Neural cell (in vitro differentiated cells): ENCODE measurements around the gene IQCK.

Source experiments
- CTCF ChIP-seq: fragments of 450-650 bp; IDR thresholded peaks from 2 replicates; pipeline ENCODE4 v1.5.1; 2014; ENCODE audit warnings: antibody characterized with exemption, mild to moderate bottlenecking, moderate library complexity; ENCODE audit not compliant: poor library complexity, severe bottlenecking
- EP300 ChIP-seq: fragments of 450-650 bp; conservative IDR thresholded peaks from 2 replicates; pipeline ENCODE4 v1.6.1; 2014; ENCODE audit warnings: antibody characterized with exemption, mild to moderate bottlenecking, moderate library complexity; ENCODE audit not compliant: poor library complexity, severe bottlenecking
- EZH2 ChIP-seq: fragments of 200-600, 300-800 bp; shearing (Covaris generic), sonication (generic); IDR thresholded peaks from 2 replicates; pipeline ENCODE4 v1.6.1; 2014; ENCODE audit warnings: antibody characterized with exemption, low read length, borderline replicate concordance, mild to moderate bottlenecking; ENCODE audit not compliant: insufficient read depth, poor library complexity, severe bottlenecking
- MXI1 ChIP-seq: fragments of 450-650 bp; conservative IDR thresholded peaks from 2 replicates; pipeline ENCODE4 v1.6.1; 2014; ENCODE audit warnings: antibody characterized with exemption, mild to moderate bottlenecking; ENCODE audit not compliant: poor library complexity, severe bottlenecking
- POLR2AphosphoS5 ChIP-seq: IDR thresholded peaks from 2 replicates; pipeline ENCODE4 v1.6.1; 2012
- RAD21 ChIP-seq: fragments of 450-650 bp; conservative IDR thresholded peaks from 2 replicates; pipeline ENCODE4 v1.6.1; 2014; ENCODE audit warnings: antibody characterized with exemption, mild to moderate bottlenecking, moderate library complexity
- REST ChIP-seq: IDR thresholded peaks from 2 replicates; pipeline ENCODE4 v1.6.1; 2012; ENCODE audit warnings: borderline replicate concordance

GRCh38 chr16:19804538-19805323 is 86.7 kb downstream of the IQCK start:
- TF ChIP-seq CTCF (no peak), REST (no peak), POLR2AphosphoS5 (no peak), EP300 (no peak), EZH2 (no peak), MXI1 (no peak), RAD21 (no peak)
